GM23338 (cell line): ENCODE data around the gene GNB4.

Experiments used
- CREB1 ChIP-seq: fragments of 250-450 bp; sonication (Bioruptor Pico); IDR thresholded peaks from 2 replicates; pipeline ENCODE4 v1.5.0; 2020; ENCODE audit warnings: low read depth, mild to moderate bottlenecking, moderate library complexity
- CTCF ChIP-seq, 2 experiments: fragments of 200-600 bp in 1 of 2; sonication (generic) in 1 of 2; conservative IDR thresholded peaks; 2 replicates each; pipeline versions ENCODE4 v1.5.1 to v1.6.1; 2016 to 2017; ENCODE audit warnings: antibody characterized with exemption in 2 of 2, low read depth in 2 of 2, mild to moderate bottlenecking in 2 of 2, moderate library complexity in 1 of 2
- ETS1 ChIP-seq: IDR thresholded peaks from 2 replicates; pipeline ENCODE4 v1.6.1; 2016; ENCODE audit warnings: antibody characterized with exemption
- EZH2 ChIP-seq: fragments of 200-600 bp; sonication (generic); IDR thresholded peaks from one replicate; pipeline ENCODE4 v1.8.0; 2017; ENCODE audit warnings: antibody characterized with exemption, mild to moderate bottlenecking, low read depth; ENCODE audit not compliant: unreplicated experiment
- EZH2phosphoT487 ChIP-seq: fragments of 200-600 bp; sonication (generic); IDR thresholded peaks from one replicate; pipeline ENCODE4 v1.8.1; 2018; ENCODE audit warnings: antibody characterized with exemption; ENCODE audit not compliant: unreplicated experiment
- JUNB ChIP-seq: IDR thresholded peaks from one replicate; pipeline ENCODE4 v1.6.1; 2016; ENCODE audit warnings: antibody characterized with exemption; ENCODE audit not compliant: unreplicated experiment
- NANOG ChIP-seq: IDR thresholded peaks from 2 replicates; pipeline ENCODE4 v1.6.1; 2016; ENCODE audit warnings: antibody characterized with exemption, borderline replicate concordance
- POLR2AphosphoS5 ChIP-seq: IDR thresholded peaks from 2 replicates; pipeline ENCODE4 v1.6.1; 2016; ENCODE audit warnings: antibody characterized with exemption, low read depth
- REST ChIP-seq: IDR thresholded peaks from one replicate; pipeline ENCODE4 v1.6.1; 2018; ENCODE audit warnings: antibody characterized with exemption; ENCODE audit not compliant: unreplicated experiment
- STAT1 ChIP-seq: IDR thresholded peaks from one replicate; pipeline ENCODE4 v1.6.1; 2016; ENCODE audit warnings: antibody characterized with exemption; ENCODE audit not compliant: unreplicated experiment
- ZNF114 ChIP-seq: fragments of 250-450 bp; sonication (Bioruptor Pico); IDR thresholded peaks from 2 replicates; pipeline ENCODE4 v1.5.0; 2020; ENCODE audit warnings: mild to moderate bottlenecking, moderate library complexity
- ZNF331 ChIP-seq: fragments of 250-450 bp; sonication (Bioruptor Pico); IDR thresholded peaks from 2 replicates; pipeline ENCODE4 v1.5.0; 2020; ENCODE audit warnings: low read depth, mild to moderate bottlenecking, moderate library complexity
- TF ChIP-seq, protein P1 (sequence below): fragments of 250-450 bp; sonication (Bioruptor Pico); IDR thresholded peaks from 2 replicates; pipeline ENCODE4 v1.5.0; 2020; ENCODE audit warnings: mild to moderate bottlenecking, moderate library complexity

GRCh38 chr3:179464323-179465092 lies 13.2 kb upstream of the GNB4 start:
- TF ChIP-seq REST, result no peak
- no peak for TF ChIP-seq CREB1
- no peak for TF ChIP-seq CTCF (conservative IDR thresholded peaks at IDR 0.05; ENCODE audit: low read depth in 2 of 2)
- no peak for TF ChIP-seq JUNB
- TF ChIP-seq POLR2AphosphoS5, result no peak
- TF ChIP-seq EZH2, result no peak
- TF ChIP-seq EZH2phosphoT487, result no peak
- TF ChIP-seq NANOG, result no peak
- TF ChIP-seq STAT1, result no peak
- TF ChIP-seq ZNF331 (CRISPR knock-in tag), result no peak
- TF ChIP-seq ETS1, result no peak
- TF ChIP-seq, protein P1, sequence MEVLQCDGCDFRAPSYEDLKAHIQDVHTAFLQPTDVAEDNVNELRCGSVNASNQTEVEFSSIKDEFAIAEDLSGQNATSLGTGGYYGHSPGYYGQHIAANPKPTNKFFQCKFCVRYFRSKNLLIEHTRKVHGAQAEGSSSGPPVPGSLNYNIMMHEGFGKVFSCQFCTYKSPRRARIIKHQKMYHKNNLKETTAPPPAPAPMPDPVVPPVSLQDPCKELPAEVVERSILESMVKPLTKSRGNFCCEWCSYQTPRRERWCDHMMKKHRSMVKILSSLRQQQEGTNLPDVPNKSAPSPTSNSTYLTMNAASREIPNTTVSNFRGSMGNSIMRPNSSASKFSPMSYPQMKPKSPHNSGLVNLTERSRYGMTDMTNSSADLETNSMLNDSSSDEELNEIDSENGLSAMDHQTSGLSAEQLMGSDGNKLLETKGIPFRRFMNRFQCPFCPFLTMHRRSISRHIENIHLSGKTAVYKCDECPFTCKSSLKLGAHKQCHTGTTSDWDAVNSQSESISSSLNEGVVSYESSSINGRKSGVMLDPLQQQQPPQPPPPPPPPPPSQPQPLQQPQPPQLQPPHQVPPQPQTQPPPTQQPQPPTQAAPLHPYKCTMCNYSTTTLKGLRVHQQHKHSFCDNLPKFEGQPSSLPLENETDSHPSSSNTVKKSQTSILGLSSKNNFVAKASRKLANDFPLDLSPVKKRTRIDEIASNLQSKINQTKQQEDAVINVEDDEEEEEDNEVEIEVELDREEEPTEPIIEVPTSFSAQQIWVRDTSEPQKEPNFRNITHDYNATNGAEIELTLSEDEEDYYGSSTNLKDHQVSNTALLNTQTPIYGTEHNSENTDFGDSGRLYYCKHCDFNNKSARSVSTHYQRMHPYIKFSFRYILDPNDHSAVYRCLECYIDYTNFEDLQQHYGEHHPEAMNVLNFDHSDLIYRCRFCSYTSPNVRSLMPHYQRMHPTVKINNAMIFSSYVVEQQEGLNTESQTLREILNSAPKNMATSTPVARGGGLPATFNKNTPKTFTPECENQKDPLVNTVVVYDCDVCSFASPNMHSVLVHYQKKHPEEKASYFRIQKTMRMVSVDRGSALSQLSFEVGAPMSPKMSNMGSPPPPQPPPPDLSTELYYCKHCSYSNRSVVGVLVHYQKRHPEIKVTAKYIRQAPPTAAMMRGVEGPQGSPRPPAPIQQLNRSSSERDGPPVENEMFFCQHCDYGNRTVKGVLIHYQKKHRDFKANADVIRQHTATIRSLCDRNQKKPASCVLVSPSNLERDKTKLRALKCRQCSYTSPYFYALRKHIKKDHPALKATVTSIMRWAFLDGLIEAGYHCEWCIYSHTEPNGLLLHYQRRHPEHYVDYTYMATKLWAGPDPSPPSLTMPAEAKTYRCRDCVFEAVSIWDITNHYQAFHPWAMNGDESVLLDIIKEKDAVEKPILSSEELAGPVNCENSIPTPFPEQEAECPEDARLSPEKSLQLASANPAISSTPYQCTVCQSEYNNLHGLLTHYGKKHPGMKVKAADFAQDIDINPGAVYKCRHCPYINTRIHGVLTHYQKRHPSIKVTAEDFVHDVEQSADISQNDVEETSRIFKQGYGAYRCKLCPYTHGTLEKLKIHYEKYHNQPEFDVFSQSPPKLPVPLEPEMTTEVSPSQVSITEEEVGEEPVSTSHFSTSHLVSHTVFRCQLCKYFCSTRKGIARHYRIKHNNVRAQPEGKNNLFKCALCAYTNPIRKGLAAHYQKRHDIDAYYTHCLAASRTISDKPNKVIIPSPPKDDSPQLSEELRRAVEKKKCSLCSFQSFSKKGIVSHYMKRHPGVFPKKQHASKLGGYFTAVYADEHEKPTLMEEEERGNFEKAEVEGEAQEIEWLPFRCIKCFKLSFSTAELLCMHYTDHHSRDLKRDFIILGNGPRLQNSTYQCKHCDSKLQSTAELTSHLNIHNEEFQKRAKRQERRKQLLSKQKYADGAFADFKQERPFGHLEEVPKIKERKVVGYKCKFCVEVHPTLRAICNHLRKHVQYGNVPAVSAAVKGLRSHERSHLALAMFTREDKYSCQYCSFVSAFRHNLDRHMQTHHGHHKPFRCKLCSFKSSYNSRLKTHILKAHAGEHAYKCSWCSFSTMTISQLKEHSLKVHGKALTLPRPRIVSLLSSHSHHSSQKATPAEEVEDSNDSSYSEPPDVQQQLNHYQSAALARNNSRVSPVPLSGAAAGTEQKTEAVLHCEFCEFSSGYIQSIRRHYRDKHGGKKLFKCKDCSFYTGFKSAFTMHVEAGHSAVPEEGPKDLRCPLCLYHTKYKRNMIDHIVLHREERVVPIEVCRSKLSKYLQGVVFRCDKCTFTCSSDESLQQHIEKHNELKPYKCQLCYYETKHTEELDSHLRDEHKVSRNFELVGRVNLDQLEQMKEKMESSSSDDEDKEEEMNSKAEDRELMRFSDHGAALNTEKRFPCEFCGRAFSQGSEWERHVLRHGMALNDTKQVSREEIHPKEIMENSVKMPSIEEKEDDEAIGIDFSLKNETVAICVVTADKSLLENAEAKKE, result no peak
- TF ChIP-seq ZNF114 (CRISPR knock-in tag), result no peak
